Tibial artery (tissue), 4 donors: Measurements from ENCODE around the gene CASTOR1.
A peak's percentile ranks its signal among the peaks of the same experiment; 100 is the strongest.

Source experiments
- DNase-seq, 2 donors: peaks; one replicate each; pipeline ENCODE4 v3.0.0-alpha.2; 2019
- H3K27ac ChIP-seq, 2 donors: fragments of 200-600 bp; sonication (generic) in 1 of 2; 1 replicate in 1 of 2; 2 replicates in 1 of 2; pipeline ENCODE4 v1.5.1; 2018 to 2019; ENCODE audit warnings: mild to moderate bottlenecking in 1 of 2
- H3K27me3 ChIP-seq, 2 donors: fragments of 200-600 bp; sonication (generic) in 1 of 2; one replicate each; pipeline versions ENCODE4 v1.5.1 to v1.6.0; 2016 to 2019
- H3K36me3 ChIP-seq, 3 donors: fragments of 200-600 bp; sonication (generic) in 2 of 3; one replicate each; pipeline ENCODE4 v1.5.1; 2016 to 2019; ENCODE audit warnings: mild to moderate bottlenecking in 2 of 3
- H3K4me1 ChIP-seq, 4 donors: fragments of 200-600 bp; sonication (generic) in 2 of 4; 1 replicate in 3 of 4; 2 replicates in 1 of 4; pipeline ENCODE4 v1.5.1; 2016 to 2019
- H3K4me3 ChIP-seq, 2 donors: fragments of 200-600 bp; sonication (generic) in 1 of 2; 1 replicate in 1 of 2; 2 replicates in 1 of 2; pipeline ENCODE4 v1.5.1; 2018 to 2019; ENCODE audit warnings: mild to moderate bottlenecking in 2 of 2
- H3K9me3 ChIP-seq, 3 donors: fragments of 200-600 bp; sonication (generic) in 1 of 3; one replicate each; pipeline ENCODE4 v1.5.1; 2016 to 2019
- CTCF ChIP-seq, 2 experiments: fragments of 200-600 bp in 1 of 2; fragments of 450-650 bp in 1 of 2; IDR thresholded peaks; one replicate each; pipeline ENCODE4 v1.5.1; 2017 to 2019; ENCODE audit warnings: antibody characterized with exemption in 2 of 2, mild to moderate bottlenecking in 1 of 2, moderate library complexity in 1 of 2
- intact Hi-C: fragments of 100-400 bp; cut with DNase I; formaldehyde crosslinking; loops from one replicate; pipeline ENCODE4 v1.15.0; 2023; ENCODE audit warnings: low total_unique reads

The CASTOR1 gene

DNA sequence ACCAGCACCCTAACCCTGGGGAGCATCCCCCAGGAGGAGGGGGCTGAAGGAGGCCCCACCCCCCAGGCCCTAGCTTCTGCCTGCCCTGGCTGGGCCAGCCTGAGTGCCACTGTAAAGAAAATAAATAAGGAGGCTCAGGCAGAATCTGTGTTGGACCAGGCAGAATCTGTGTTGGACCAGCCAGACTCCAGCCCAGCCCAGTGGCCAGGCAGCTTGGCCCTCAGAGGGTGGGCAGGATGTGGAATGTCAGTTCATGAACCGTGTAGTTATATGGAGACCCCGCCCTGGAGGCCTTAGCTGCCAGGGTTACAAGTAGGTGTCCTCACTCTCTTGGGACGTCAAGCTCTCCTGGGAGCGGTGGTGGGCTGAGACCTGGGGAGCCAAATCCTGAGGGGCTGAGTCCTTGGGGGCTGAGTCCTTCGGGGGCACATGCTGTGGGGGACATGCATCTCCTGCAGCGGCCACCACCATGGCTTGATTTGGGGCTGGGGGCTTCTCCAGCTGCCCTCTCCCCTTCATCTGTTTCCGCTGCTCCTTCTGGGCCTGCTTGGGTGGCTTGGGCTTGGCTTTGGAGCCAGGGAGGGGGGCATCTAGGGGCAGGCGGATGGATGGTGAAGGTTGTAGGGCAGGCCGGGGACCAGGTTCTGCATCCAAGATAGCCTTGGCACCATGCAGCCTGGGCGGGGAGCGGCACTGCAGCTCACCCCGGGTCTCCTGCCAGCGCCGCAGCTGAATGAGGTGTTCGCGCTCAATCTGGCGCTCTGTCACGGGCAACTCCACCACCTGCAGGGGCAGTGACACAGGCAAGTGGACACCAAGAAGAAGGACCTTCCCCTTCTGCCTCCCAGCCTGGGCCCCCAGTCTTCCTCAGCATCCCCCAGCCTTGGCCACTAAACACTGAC lies 3.0 kb upstream of the CASTOR1 start:
- DNase-seq: no peak
- Histone ChIP-seq H3K27me3 (no peaks in the 10 kb centered on the region), H3K9me3 (no peaks in the 10 kb centered on the region), H3K4me1 (peaks cover 17 to 60% (median 31%) of the 10 kb centered on the region in 4 donors), H3K36me3 (peaks cover 37 to 60% (median 60%) of the 10 kb centered on the region in 3 donors), H3K4me3 (no peak overlapping the region), H3K27ac (peak overlapping the region; percentile 89 to 99)
- TF ChIP-seq CTCF (IDR thresholded peaks at IDR 0.05): no peak
- intact Hi-C loops: no loop called here

DNA sequence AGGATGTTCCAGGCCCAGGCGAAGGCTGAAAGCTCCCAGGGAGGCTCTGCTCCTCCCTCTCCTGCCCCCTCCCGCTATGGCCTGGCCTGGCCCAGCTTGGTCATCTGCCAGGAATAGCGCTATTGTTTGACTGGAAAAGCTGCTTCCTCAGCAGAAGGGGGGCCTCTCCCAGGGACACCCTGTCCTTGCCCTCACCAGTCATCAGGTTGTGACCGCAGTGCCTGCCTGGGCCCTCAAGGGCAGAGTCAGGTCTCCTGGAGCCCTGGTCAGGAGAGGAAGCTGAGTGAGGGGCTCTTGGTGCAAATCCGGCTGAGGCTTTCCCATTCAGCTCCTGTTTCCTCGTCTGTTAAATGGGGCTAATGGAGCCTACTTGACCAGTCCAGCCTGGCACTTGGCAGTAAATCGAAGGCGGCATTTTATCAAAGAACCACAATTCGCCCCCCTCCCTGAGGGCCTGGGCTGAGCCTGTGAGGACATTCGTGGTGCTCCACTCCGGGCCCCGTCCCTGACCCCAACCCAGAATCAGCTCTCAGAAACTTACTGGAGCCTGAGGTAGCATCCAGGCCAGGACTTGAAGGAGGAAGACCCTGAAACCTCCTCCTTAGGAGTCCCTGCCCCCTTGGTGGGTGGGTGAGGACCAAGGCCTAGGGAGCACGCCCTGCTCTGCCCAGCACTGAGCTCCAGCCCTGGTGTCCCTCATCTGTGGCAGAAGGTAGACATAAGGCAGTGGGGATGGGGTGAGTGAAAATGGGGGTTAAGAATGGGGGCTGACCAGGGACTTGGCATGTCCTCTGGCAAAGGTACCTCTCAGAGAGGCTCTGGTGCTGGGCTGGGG lies 2.0 kb upstream of the CASTOR1 start:
- intact Hi-C loops: no loop called here
- DNase-seq: peak; percentile 89 to 94
- TF ChIP-seq CTCF (IDR thresholded peaks at IDR 0.05): no peak
- Histone ChIP-seq H3K36me3 (peaks cover 27 to 58% (median 55%) of the 10 kb centered on the region in 3 donors), H3K9me3 (no peaks in the 10 kb centered on the region), H3K4me1 (peaks cover 17 to 57% (median 31%) of the 10 kb centered on the region in 4 donors), H3K4me3 (no peak overlapping the region), H3K27ac (peak overlapping the region; percentile 89 to 99), H3K27me3 (no peaks in the 10 kb centered on the region)

GRCh38 chr22:30290342-30291057 lies 1.2 kb upstream of the CASTOR1 start:
- Histone ChIP-seq H3K27me3 (no peaks in the 10 kb centered on the region), H3K4me3 (peak overlapping the region; percentile 76 to 99), H3K27ac (peak overlapping the region; percentile 89 to 99), H3K9me3 (no peaks in the 10 kb centered on the region), H3K36me3 (peaks cover 27 to 57% (median 55%) of the 10 kb centered on the region in 3 donors), H3K4me1 (peaks cover 17 to 53% (median 31%) of the 10 kb centered on the region in 4 donors)
- TF ChIP-seq CTCF (IDR thresholded peaks at IDR 0.05): no peak
- peak in 1 of 2 donors; percentile 57 for DNase-seq
- intact Hi-C loops: no loop called here

- Histone ChIP-seq H3K4me1 (peaks cover 17 to 52% (median 31%) of the 10 kb centered on the region in 4 donors), H3K9me3 (no peaks in the 10 kb centered on the region), H3K36me3 (peaks cover 27 to 57% (median 55%) of the 10 kb centered on the region in 3 donors), H3K27me3 (no peaks in the 10 kb centered on the region), H3K4me3 (peak overlapping the region; percentile 76 to 99), H3K27ac (peak overlapping the region; percentile 89 to 99)
- TF ChIP-seq CTCF (IDR thresholded peaks at IDR 0.05): peak in 1 of 2 experiments; percentile 16
- DNase-seq: peak in 1 of 2 donors; percentile 80
- intact Hi-C loops: loop anchor here (2.0 kb wide), 2 partner anchors 37 to 67 kb away; partner anchors contain the start of genes CCDC157, SF3A1 and TBC1D10A
Measured at GRCh38 chr22:30289980-30290313, 642 bp upstream of the CASTOR1 start.
